ENCODE measurements around the gene UPK1A. TPM values are rescaled to one million over a fixed set of nuclear protein-coding genes. Genes with fewer than 3 reads are reported as not detected.

The UPK1A gene
- total RNA-seq, 2 experiments from 2014 or later = not detected

DNA sequence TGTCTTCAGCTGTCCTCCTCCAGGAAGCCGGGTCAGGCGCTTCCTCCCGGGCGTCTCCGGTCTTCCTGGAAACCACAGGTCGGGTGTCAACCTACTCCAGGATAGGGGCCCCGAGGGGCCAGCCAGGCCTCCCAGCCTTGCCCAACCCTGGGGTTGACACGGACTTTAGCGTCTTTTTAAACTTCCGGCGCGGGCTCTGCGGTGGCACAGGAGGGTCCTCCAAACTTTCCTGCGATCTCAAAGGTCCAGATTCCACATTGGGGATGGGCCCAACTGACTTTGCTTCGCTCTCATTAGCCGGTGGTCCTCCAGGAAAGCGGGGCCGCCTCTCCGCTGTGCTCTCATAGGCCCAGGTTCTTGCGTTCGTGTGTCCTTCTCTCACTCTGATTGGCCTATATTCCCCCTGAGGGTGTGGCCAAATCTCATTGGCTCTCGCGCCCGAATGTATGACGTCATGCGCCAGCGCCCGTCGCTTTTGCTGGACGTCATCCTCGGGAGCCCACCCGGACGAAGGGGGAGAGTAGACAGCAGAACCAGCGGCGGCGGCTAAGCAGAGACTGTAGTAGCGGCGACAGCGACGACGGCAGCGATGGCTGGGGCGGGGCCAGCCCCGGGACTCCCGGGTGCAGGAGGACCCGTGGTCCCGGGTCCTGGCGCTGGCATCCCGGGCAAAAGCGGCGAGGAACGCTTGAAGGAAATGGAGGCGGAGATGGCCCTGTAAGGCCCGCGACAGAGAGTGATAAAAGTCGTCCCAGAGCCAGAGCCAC, 37.6 kb upstream of the UPK1A start, which contains the start of gene RBM42:
RBM42 (plus strand) TSS at position 472 of the 767 bp plus-strand sequence; CDS start at position 590, 118 bp downstream.
- Histone ChIP-seq H3K9me3 (ENCODE audit: low read length) (no peaks in the 10 kb centered on the region), H3K4me3 (ENCODE audit: low read depth, low read length, poor library complexity, severe bottlenecking) (peak within 1 kb of the TSS; percentile 83), H3K9me2 (ENCODE audit: insufficient read depth, low read length) (no peaks in the 10 kb centered on the region), H3K4me1 (ENCODE audit: insufficient read depth, low read length, poor library complexity, severe bottlenecking) (peaks cover 18% of the 10 kb centered on the region), H2AFZ (ENCODE audit: low read length) (peak within 1 kb of the TSS; percentile 86), H3K4me2 (ENCODE audit: low read length) (peak within 1 kb of the TSS; percentile 96), H3K27ac (ENCODE audit: low read depth, low read length, poor library complexity, severe bottlenecking) (peak within 1 kb of the TSS; percentile 68), H4K20me1 (ENCODE audit: insufficient read depth, low read length) (no peaks in the 10 kb centered on the region), H3K36me3 (ENCODE audit: insufficient read depth, low read length) (peaks cover 34% of the 10 kb centered on the region), H3K79me2 (ENCODE audit: insufficient read depth, low read depth, low read length) (peaks cover 10% of the 10 kb centered on the region)
- ChIA-PET POLR2A (interaction anchor here (1.9 kb wide), 1 partner anchor 14 kb away, joined by 5 read pairs; no protein-coding TSS in a partner anchor), CTCF (ENCODE audit: unreplicated experiment) (interaction anchor here (0.5 kb wide), 1 partner anchor 473 kb away, joined by 3 read pairs; no protein-coding TSS in a partner anchor)
- peak; percentile 99 for DNase-seq (ENCODE audit: low spot score)
- no peak for TF ChIP-seq CTCF (conservative IDR thresholded peaks at IDR 0.05; ENCODE audit: low read length)
- no peak for TF ChIP-seq EZH2phosphoT487 (IDR thresholded peaks at IDR 0.05; ENCODE audit: borderline replicate concordance, low read depth, low read length)
- intact Hi-C loops (cut with micrococcal nuclease; ENCODE audit: unreplicated experiment) = loop anchor here (2.0 to 5.0 kb wide), 3 partner anchors 16 to 381 kb away; partner anchors contain the start of genes HAUS5 and LSR
- BruUV-seq (replicated peaks) = no TSS peak

- Histone ChIP-seq H3K79me2 (ENCODE audit: insufficient read depth, low read depth, low read length) (peaks cover 10% of the 10 kb centered on the region), H2AFZ (ENCODE audit: low read length) (peak overlapping the region; percentile 57; the same call in 1 of the 2 replicates), H3K9me2 (ENCODE audit: insufficient read depth, low read length) (no peaks in the 10 kb centered on the region), H3K4me3 (ENCODE audit: low read depth, low read length, poor library complexity, severe bottlenecking) (peak overlapping the region; percentile 83), H3K9me3 (ENCODE audit: low read length) (no peaks in the 10 kb centered on the region), H3K36me3 (ENCODE audit: insufficient read depth, low read length) (peaks cover 39% of the 10 kb centered on the region), H4K20me1 (ENCODE audit: insufficient read depth, low read length) (no peaks in the 10 kb centered on the region), H3K4me1 (ENCODE audit: insufficient read depth, low read length, poor library complexity, severe bottlenecking) (peaks cover 18% of the 10 kb centered on the region), H3K4me2 (ENCODE audit: low read length) (peak overlapping the region; percentile 86), H3K27ac (ENCODE audit: low read depth, low read length, poor library complexity, severe bottlenecking) (peak overlapping the region; percentile 9)
- no peak for TF ChIP-seq EZH2phosphoT487 (IDR thresholded peaks at IDR 0.05; ENCODE audit: borderline replicate concordance, low read depth, low read length)
- no peak for TF ChIP-seq CTCF (conservative IDR thresholded peaks at IDR 0.05; ENCODE audit: low read length)
- intact Hi-C loops (cut with micrococcal nuclease; ENCODE audit: unreplicated experiment) = loop anchor here (2.0 to 5.0 kb wide), 3 partner anchors 16 to 382 kb away; partner anchors contain the start of genes HAUS5 and LSR
- DNase-seq (ENCODE audit: low spot score) = no peak
- BruUV-seq (replicated peaks) = TSS peak; percentile 60
- ChIA-PET CTCF (ENCODE audit: unreplicated experiment) (no interaction called here), POLR2A (interaction anchor here (1.9 kb wide), 1 partner anchor 14 kb away, joined by 5 read pairs; no protein-coding TSS in a partner anchor)
These were observed 37.0 kb upstream of the UPK1A start for GRCh38 chr19:35629332-35629633.
